SK-N-SH (cell line): ENCODE results near the gene SNRNP27. TPM values are rescaled to one million over a fixed set of nuclear protein-coding genes. Genes with fewer than 3 reads are reported as not detected.

Experiments
- CTCF ChIA-PET: fragments of 300-600, 350-600 bp; formaldehyde crosslinking; extraction: SDS; loops from one replicate; lab custom pipeline; 2021; lab: Yijun Ruan, JAX
- POLR2A ChIA-PET: fragments of 350-600 bp; sonication (Branson Sonifier 250); formaldehyde crosslinking; extraction: SDS; loops from one replicate; lab custom pipeline; 2020; ENCODE audit warnings: antibody characterized with exemption, inconsistent platforms; lab: Yijun Ruan, JAX
- DNase-seq: peaks from one replicate; pipeline ENCODE4 v3.0.0; 2012
- H2AFZ ChIP-seq: fragments of 200-600 bp; sonication (generic); 2 replicates; pipeline ENCODE4 v1.8.1; 2016; ENCODE audit warnings: antibody characterized with exemption, mild to moderate bottlenecking, low read depth
- H3F3A ChIP-seq: fragments of 200-600 bp; sonication (generic); replicated peaks from 2 replicates; pipeline ENCODE3; 2016; ENCODE audit warnings: antibody characterized with exemption, mild to moderate bottlenecking; ENCODE audit not compliant: insufficient read depth
- H3K27ac ChIP-seq, 2 experiments: fragments of 200-500 bp in 1 of 2; fragments of 200-600 bp in 1 of 2; sonication (Bioruptor generic) in 1 of 2; sonication (generic), shearing (Covaris generic) in 1 of 2; 2 replicates each; pipeline versions ENCODE4 v1.5.1 to v1.6.1; 2014 to 2016; ENCODE audit warnings: low read depth in 2 of 2, inconsistent platforms in 1 of 2, low read length in 1 of 2, mild to moderate bottlenecking in 1 of 2, mixed read lengths in 1 of 2
- H3K27me3 ChIP-seq: fragments of 200-600 bp; sonication (generic), shearing (Covaris generic); 2 replicates; pipeline ENCODE4 v1.6.1; 2016; ENCODE audit warnings: mixed run types; ENCODE audit not compliant: insufficient read depth
- H3K36me3 ChIP-seq, 2 experiments: fragments of 200-500 bp in 1 of 2; fragments of 200-600 bp in 1 of 2; sonication (Bioruptor generic) in 1 of 2; sonication (generic) in 1 of 2; replicated peaks in 1 of 2; 2 replicates each; pipeline versions ENCODE3 to v1.5.1; 2014 to 2016; ENCODE audit warnings: low read length in 1 of 2, mild to moderate bottlenecking in 1 of 2; ENCODE audit not compliant: insufficient read depth in 2 of 2, control insufficient read depth in 1 of 2
- H3K4me1 ChIP-seq, 2 experiments: fragments of 200-500 bp in 1 of 2; fragments of 200-600 bp in 1 of 2; sonication (Bioruptor generic) in 1 of 2; sonication (generic), shearing (Covaris generic) in 1 of 2; 2 replicates each; pipeline versions ENCODE4 v1.5.1 to v1.6.1; 2014 to 2016; ENCODE audit warnings: low read depth in 1 of 2, low read length in 1 of 2, mixed run types in 1 of 2; ENCODE audit not compliant: insufficient read depth in 2 of 2, control insufficient read depth in 1 of 2
- H3K4me2 ChIP-seq: fragments of 200-600 bp; sonication (generic), shearing (Covaris generic); 2 replicates; pipeline ENCODE4 v1.6.1; 2017; ENCODE audit warnings: mixed run types
- H3K4me3 ChIP-seq, 2 experiments: fragments of 200-500 bp in 1 of 2; fragments of 200-600 bp in 1 of 2; sonication (Bioruptor generic) in 1 of 2; sonication (generic), shearing (Covaris generic) in 1 of 2; 2 replicates each; pipeline versions ENCODE4 v1.5.1 to v1.8.1; 2014 to 2016; ENCODE audit warnings: low read depth in 2 of 2, inconsistent platforms in 1 of 2, low read length in 1 of 2, mild to moderate bottlenecking in 1 of 2, mixed read lengths in 1 of 2, moderate library complexity in 1 of 2
- H3K79me2 ChIP-seq: fragments of 200-600 bp; sonication (generic); 2 replicates; pipeline ENCODE4 v1.8.1; 2017; ENCODE audit warnings: mild to moderate bottlenecking; ENCODE audit not compliant: insufficient read depth
- H3K9ac ChIP-seq: fragments of 200-600 bp; sonication (generic); 2 replicates; pipeline ENCODE4 v1.6.1; 2017; ENCODE audit warnings: mixed run types
- H3K9me2 ChIP-seq: fragments of 200-600 bp; sonication (generic); 2 replicates; pipeline ENCODE4 v1.6.1; 2017; ENCODE audit warnings: mixed run types
- H3K9me3 ChIP-seq: fragments of 200-600 bp; sonication (generic); 2 replicates; pipeline ENCODE4 v1.6.1; 2017; ENCODE audit warnings: mixed run types, mild to moderate bottlenecking, moderate library complexity
- H4K20me1 ChIP-seq: fragments of 200-600 bp; sonication (generic); 2 replicates; pipeline ENCODE4 v1.6.1; 2017; ENCODE audit warnings: mild to moderate bottlenecking, mixed run types; ENCODE audit not compliant: insufficient read depth
- CHD2 ChIP-seq: fragments of 150-350 bp; IDR thresholded peaks from 2 replicates; pipeline ENCODE4 v1.6.1; 2018; ENCODE audit warnings: low read length; ENCODE audit not compliant: partially characterized antibody
- ELF1 ChIP-seq: IDR thresholded peaks from 2 replicates; pipeline ENCODE4 v1.4.0; 2012
- FOXJ3 ChIP-seq: sonication (generic); formaldehyde crosslinking; IDR thresholded peaks from 2 replicates; pipeline ENCODE4 v1.5.1; 2020; ENCODE audit warnings: mild to moderate bottlenecking, missing genetic modification reagents
- NFIC ChIP-seq: IDR thresholded peaks from 2 replicates; pipeline ENCODE4 v1.4.0; 2012; ENCODE audit warnings: borderline replicate concordance
- RCOR1 ChIP-seq: fragments of 150-350 bp; IDR thresholded peaks from 2 replicates; pipeline ENCODE4 v1.6.1; 2017; ENCODE audit warnings: antibody characterized with exemption, low read length
- RFX5 ChIP-seq: IDR thresholded peaks from 2 replicates; pipeline ENCODE4 v1.6.1; 2012; ENCODE audit warnings: mild to moderate bottlenecking, improper control_type of control experiment, low read length
- RXRA ChIP-seq: IDR thresholded peaks from 2 replicates; pipeline ENCODE4 v1.4.0; 2012; ENCODE audit warnings: low read depth, mild to moderate bottlenecking, borderline replicate concordance
- SIN3A ChIP-seq: IDR thresholded peaks from 2 replicates; pipeline ENCODE4 v1.6.1; 2012; ENCODE audit warnings: low read depth, mild to moderate bottlenecking, low read length, moderate library complexity, borderline replicate concordance
- TEAD4 ChIP-seq: IDR thresholded peaks from 2 replicates; pipeline ENCODE4 v1.4.0; 2012; ENCODE audit warnings: mild to moderate bottlenecking, borderline replicate concordance; ENCODE audit not compliant: insufficient read depth
- YY1 ChIP-seq: IDR thresholded peaks from 2 replicates; pipeline ENCODE4 v1.4.0; 2012; ENCODE audit warnings: low read depth, mild to moderate bottlenecking
- WGBS: methylation state at CpG from one replicate; pipeline ENCODE4 v1.1.6; 2017; ENCODE audit warnings: low lambda C conversion rate; 5-methylcytosine and 5-hydroxymethylcytosine counted together
- polyA plus RNA-seq, 3 experiments: library from polyadenylated mRNA; depleted of rRNA; stranded (reverse); fragments of >200 nt; gene quantifications; 2 replicates each; pipeline ENCODE4 v1.2.3, GENCODE V29; 2012
- TF ChIP-seq, protein P1 (sequence below): fragments of 150-350 bp; IDR thresholded peaks from 2 replicates; pipeline ENCODE4 v1.6.1; 2016; ENCODE audit warnings: mild to moderate bottlenecking, low read depth, low read length
- TF ChIP-seq, protein P2 (sequence below): IDR thresholded peaks from 2 replicates; pipeline ENCODE4 v1.4.0; 2012; ENCODE audit warnings: low read depth, borderline replicate concordance
- TF ChIP-seq, protein P3 (sequence below): IDR thresholded peaks from 2 replicates; pipeline ENCODE4; 2012
- TF ChIP-seq, protein P4 (sequence below): IDR thresholded peaks from 2 replicates; pipeline ENCODE4 v1.4.0; 2012; ENCODE audit warnings: low read depth
- TF ChIP-seq, protein P5 (sequence below): fragments of 150-350 bp; IDR thresholded peaks from 2 replicates; pipeline ENCODE4 v1.6.1; 2017; ENCODE audit warnings: antibody characterized with exemption, low read length, low read depth, borderline replicate concordance

Gene SNRNP27
- polyA plus RNA-seq, 1 of the 3 experiments (the other 2 are of a cell fraction): 68.4 TPM

DNA sequence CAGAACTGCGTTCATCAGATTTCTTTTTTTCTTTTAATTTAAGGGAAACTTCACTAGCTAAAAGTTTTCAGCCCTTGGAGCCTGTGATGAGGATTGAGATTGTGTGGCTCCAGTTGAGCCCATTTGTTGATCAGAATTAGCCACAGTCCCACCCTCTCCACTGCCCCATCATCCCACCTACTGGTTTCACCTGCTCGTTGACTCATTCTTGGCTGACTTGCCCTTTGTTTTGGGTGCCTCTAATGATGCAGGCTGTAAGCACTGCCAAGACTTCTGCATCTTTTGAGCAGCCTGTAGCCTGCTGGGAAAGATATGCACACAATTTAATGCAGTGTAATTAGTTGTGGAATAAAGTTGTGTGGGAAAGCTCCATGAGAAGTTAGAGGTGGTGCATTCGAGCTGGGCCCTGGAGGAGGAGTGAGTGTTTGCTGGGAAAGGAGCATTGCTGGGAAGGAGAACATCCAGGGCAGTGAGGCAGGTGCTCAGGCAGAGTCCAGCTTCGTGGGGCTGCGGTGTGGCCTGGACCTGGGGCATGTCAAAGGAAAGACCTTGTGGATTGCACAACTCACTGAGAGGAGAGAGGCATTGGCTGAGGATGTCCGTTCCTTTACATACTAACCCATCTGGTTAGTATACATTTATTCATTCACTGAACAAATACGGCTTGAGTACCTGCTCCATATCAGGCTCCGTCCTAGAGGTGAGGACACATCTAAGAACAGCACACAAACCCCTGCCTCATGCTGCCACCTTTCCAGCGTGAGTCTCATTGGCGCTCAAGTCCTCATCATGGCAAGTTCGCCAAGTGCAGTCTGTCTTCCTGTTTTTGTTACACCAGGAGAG is 49.5 kb downstream of the SNRNP27 start:
- CTCF ChIA-PET: no interaction called here

More for the DNA sequence above, 49.5 kb downstream of the SNRNP27 start:
- Histone ChIP-seq H3K4me3 (no peak overlapping the region), H2AFZ (no peak overlapping the region), H3F3A (no peaks in the 10 kb centered on the region), H3K4me2 (no peak overlapping the region), H3K9me2 (no peaks in the 10 kb centered on the region), H3K9ac (no peak overlapping the region), H4K20me1 (no peaks in the 10 kb centered on the region), H3K36me3 (peaks cover 22 to 27% of the 10 kb centered on the region in 2 experiments), H3K27ac (no peak overlapping the region), H3K79me2 (no peaks in the 10 kb centered on the region), H3K27me3 (no peaks in the 10 kb centered on the region), H3K4me1 (peaks cover 0 to 8% of the 10 kb centered on the region in 2 experiments; a peak in 1 of 4 replicates), H3K9me3 (no peaks in the 10 kb centered on the region)
- no peak for DNase-seq
- 92% methylated on average over 11 of the region's 11 CpGs for WGBS
- TF ChIP-seq, protein P1, sequence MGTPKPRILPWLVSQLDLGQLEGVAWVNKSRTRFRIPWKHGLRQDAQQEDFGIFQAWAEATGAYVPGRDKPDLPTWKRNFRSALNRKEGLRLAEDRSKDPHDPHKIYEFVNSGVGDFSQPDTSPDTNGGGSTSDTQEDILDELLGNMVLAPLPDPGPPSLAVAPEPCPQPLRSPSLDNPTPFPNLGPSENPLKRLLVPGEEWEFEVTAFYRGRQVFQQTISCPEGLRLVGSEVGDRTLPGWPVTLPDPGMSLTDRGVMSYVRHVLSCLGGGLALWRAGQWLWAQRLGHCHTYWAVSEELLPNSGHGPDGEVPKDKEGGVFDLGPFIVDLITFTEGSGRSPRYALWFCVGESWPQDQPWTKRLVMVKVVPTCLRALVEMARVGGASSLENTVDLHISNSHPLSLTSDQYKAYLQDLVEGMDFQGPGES: no peak
- TF ChIP-seq RFX5 (no peak), YY1 (no peak), CHD2 (no peak), RXRA (no peak), SIN3A (no peak), ELF1 (no peak), NFIC (no peak), RCOR1 (no peak), FOXJ3 (CRISPR knock-in tag) (no peak), TEAD4 (no peak)
- TF ChIP-seq, protein P2, sequence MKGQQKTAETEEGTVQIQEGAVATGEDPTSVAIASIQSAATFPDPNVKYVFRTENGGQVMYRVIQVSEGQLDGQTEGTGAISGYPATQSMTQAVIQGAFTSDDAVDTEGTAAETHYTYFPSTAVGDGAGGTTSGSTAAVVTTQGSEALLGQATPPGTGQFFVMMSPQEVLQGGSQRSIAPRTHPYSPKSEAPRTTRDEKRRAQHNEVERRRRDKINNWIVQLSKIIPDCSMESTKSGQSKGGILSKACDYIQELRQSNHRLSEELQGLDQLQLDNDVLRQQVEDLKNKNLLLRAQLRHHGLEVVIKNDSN: no peak
- TF ChIP-seq, protein P3, sequence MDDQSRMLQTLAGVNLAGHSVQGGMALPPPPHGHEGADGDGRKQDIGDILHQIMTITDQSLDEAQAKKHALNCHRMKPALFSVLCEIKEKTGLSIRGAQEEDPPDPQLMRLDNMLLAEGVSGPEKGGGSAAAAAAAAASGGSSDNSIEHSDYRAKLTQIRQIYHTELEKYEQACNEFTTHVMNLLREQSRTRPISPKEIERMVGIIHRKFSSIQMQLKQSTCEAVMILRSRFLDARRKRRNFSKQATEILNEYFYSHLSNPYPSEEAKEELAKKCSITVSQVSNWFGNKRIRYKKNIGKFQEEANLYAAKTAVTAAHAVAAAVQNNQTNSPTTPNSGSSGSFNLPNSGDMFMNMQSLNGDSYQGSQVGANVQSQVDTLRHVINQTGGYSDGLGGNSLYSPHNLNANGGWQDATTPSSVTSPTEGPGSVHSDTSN: no peak
- TF ChIP-seq, protein P4, sequence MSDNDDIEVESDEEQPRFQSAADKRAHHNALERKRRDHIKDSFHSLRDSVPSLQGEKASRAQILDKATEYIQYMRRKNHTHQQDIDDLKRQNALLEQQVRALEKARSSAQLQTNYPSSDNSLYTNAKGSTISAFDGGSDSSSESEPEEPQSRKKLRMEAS: no peak
- TF ChIP-seq, protein P5, sequence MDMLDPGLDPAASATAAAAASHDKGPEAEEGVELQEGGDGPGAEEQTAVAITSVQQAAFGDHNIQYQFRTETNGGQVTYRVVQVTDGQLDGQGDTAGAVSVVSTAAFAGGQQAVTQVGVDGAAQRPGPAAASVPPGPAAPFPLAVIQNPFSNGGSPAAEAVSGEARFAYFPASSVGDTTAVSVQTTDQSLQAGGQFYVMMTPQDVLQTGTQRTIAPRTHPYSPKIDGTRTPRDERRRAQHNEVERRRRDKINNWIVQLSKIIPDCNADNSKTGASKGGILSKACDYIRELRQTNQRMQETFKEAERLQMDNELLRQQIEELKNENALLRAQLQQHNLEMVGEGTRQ: no peak
- POLR2A ChIA-PET: no interaction called here
